GM04504 (cell line): ENCODE results near the gene JMJD1C.

ENCODE experiments used
- DNase-seq: peaks from one replicate; pipeline ENCODE4 v3.0.0-alpha.2; 2012; ENCODE audit warnings: low read depth

Gene JMJD1C

GRCh38 chr10:63477927-63478326, 12.2 kb upstream of the JMJD1C start:
- DNase-seq = no peak

- DNase-seq = no peak
Observed at GRCh38 chr10:63474488-63474887, 8.7 kb upstream of the JMJD1C start.

DNA sequence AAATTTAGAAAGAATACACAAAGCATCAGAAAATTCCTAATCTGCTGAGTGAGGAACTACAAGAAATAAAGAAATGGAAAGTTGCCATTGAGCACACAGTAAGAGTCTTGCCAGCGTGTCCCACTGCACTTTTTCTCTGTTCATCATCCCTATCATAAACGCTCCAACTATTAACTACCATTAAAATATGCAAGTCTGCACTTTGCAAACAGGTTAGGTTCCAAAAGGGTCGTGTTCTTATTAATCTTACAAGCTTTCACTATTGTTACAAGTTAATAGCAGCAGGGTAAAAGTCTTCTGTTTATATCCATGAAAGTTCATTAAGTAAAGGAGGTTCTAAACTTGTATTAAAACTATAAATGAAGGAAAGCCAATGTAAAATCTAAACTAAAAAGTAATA, 5.2 kb upstream of the JMJD1C start:
- DNase-seq = no peak

DNA sequence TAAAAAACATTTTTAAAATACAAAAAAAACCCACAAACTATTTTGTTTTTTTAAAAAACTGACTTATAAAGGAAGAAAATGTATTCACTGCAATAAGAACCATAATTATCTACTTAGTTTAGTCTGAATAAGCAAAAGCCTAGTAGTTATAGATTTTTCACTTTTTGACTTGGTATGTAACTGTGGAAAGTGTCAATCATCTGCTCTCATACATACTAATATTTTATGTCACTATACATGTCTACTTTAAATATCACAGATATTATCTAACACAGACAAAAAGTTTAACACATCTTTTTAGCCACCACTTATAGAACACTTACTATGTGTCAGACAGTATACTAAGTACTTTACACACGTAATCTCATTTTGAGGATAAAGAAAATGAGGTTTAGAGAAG, 3.2 kb upstream of the JMJD1C start:
- no peak for DNase-seq

GRCh38 chr10:63467841-63468240, 2.1 kb upstream of the JMJD1C start:
- no peak for DNase-seq

DNA sequence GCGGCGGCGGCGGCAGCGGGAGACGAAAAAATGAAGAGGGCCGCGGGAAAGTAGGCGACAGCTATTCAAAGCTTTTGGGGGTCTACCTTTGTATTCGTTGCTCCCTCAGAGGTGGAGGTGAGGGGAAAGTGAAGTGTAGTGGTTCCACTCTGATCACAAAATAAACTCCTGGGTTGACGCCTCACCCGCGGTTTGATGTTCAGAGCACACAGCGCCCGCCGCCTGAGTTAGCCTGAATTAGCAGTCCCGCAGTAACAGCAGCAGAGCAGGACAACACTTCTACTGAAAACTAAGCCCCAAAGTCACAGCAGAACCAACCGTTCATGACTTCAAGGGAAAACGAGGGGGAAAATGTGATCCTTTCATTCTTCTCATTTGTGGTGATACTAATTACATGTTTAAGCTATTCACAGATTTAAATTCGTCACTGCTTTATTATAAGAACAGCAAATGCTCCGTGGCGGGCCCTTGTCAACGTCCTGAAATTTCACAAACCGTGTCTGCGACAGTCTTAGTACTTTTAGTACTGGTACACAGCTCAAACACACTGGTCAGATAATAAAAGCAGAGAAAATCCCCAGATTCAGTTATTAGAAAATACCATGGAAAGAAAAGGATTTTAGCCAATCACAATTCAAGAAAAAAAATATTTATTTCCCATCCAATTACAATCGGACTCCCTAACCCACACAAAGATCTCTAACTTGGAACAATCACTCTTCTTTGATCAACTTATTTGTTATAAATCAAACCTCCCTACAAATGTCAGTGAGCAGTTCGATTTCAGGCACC, 563 bp upstream of the JMJD1C start:
- DNase-seq = peak; percentile 31

DNA sequence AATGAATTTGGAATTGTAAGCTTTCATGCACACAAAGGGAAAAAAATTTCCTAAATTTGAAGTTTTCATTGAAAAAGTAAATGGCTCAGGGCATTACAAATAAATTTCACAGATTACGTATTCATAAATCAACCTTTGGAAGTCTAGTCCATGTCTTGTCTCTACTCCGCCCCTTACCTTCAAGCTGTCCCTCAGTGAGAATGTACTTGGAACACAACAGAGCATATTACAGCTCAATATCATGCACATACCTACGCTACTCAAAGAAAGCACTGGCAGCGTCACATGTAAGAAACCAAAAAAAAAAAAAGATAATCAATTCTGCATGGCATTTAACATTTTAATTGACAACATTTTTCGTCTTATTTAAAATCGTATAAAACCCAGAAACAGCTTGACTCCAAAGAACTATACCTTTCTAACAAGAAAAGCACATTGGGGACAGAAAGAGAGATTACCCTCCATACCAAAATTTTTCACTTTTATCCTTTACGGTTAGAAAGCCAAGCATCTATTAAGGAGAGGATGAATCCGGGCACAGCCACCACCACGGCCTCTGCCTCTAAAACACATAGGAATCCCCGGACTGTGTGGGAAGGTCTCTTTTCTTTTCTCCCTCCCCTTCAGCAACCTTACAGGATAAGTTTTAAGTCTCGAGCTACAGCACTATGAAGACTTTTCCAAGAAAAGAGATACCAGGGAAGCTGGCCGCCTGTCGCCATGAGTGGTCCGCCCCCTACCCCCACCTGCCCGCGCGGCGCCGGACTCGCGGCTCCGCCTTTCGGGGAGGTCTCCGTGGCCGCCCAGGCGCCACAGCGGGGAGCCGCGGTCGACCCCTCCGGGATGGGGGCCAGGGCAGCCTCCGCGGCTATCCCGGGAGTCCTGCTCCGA, 1.1 kb downstream of the JMJD1C start:
- no peak for DNase-seq

DNA sequence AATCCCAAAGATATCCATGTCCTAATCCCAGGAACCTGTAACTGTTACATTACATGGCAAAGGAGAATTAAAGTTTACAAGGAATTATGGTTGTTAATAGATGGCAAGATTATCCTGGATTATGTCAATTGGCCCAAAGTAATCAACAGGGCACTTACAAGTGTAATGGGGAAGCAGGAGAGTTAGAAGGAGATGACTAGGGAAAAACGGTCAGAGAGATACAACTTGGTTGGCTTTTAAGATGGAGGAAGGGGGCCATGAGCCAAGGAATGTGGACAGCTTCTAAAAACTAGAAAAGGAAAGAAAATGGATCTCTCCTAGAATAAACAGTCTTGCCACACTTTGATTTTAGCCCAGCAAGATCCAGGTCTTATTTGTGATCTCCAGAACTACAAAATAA, 3.3 kb downstream of the JMJD1C start:
- DNase-seq = no peak

- DNase-seq = no peak
Observed at GRCh38 chr10:63458177-63458576, 7.6 kb downstream of the JMJD1C start.

GRCh38 chr10:63457594-63457993, 8.2 kb downstream of the JMJD1C start:
- DNase-seq = no peak

GRCh38 chr10:63456437-63457210, 9.2 kb downstream of the JMJD1C start:
- no peak for DNase-seq

- DNase-seq = no peak
Observed at GRCh38 chr10:63455507-63455906, 10.3 kb downstream of the JMJD1C start.

GRCh38 chr10:63454631-63455030, 11.1 kb downstream of the JMJD1C start:
- no peak for DNase-seq

GRCh38 chr10:63452524-63452923, 13.3 kb downstream of the JMJD1C start:
- DNase-seq = no peak

- no peak for DNase-seq
Observed at GRCh38 chr10:63446716-63447440, 18.9 kb downstream of the JMJD1C start.

DNA sequence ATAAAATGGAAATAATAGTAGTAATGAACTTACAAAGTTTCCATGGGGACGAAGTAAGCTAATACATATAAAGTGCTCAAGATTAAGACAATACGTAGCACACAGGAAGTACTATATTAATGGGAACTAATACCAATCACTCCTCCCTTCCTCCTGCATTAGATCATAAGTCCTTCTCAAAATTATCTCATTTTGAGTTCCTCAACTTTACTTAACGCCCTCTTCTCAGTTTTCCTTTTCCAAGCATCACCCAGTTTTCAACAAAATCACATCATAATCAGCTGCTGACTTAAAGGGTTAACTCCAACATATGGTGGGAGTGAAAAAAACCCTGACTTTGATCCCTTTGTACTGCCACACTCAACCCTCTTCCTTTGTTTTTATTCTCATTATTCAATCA, 24.4 kb downstream of the JMJD1C start:
- no peak for DNase-seq

DNA sequence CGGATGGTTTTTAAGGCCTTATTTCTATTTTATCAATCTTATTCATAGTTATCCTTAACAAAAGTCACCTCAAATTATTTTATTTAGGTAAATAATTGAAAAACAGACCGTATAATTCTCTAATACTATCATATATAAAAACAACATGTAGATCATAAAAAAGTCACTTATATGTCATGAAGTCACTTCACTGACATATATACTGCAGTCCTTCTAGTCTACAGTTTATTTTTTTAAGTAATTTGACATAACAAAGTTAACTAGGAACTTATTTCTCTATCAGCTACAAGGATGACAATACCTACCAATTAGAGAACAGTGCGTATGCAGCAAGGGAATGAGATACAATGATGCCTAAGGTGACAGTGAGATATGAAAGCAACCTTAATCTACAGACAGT, 26.2 kb downstream of the JMJD1C start:
- DNase-seq = no peak

DNA sequence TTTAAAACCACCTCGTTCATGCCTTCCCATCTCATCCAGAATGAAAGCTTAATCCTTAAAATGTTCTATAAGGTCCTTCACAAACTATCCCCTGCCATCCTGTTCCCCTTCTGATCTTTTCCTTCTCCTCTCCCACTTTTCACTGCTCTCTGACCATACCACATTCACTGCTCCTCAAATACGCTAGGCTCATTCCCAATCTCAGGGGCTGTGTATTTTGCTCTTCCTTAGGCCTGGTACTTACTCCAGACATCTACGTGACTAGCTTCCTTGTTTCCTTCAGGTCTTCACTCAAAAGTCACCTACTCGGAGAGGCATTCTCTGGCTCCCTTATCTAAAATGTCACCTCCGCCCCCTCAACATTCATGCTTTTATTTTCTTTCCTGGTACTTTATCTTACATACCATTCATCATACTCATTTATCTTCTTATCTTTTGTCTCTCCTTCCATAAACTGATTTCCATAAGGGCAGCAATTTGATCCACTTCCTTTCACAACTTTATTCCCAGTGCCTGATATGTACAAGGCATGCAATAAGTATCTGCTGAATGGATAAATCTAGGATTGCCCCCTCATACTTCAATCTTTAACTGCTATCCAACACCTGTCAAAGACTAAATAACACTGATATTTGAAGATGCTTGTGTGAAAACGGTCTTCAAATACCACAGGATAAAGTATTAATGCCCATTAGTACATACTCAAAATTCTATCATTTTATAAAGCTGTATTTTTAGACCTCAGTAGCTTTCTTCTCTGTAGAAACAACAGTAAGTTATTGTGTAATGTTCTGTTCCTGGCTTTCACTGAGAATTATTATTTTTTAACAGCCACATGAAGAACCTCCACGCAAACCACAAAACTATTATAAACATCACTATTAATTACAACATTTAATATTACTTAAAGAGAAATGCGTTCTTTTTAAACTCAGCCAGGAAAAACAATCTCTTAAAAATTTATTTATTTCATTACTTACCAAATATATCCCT, 27.0 kb downstream of the JMJD1C start:
- DNase-seq = no peak

- DNase-seq = no peak
Observed at GRCh38 chr10:63437116-63437949, 28.4 kb downstream of the JMJD1C start.

DNA sequence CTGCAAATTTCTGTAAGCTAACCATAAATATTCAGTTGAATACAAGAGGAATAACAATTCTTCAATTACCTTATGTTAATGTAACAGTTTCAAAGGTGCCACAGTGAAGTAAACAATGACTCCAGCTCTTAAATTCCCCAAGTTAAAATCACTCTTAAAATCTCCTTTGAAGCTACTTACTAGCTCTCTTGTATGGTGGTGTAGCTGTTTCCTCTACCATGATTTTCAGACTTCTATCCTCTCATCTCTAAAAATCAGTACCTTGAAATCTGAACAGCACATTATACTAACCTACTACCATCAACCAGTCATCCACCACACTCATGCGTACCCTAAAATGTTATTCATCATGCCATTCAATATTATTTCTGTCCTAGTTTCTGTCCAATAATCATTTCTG, 29.6 kb downstream of the JMJD1C start:
- DNase-seq = no peak
